Mesendoderm (in vitro differentiated cells): Measurements from ENCODE around the gene GRK3. TPM values are rescaled to one million over a fixed set of nuclear protein-coding genes. Genes with fewer than 3 reads are reported as not detected.
A peak's percentile ranks its signal among the peaks of the same experiment; 100 is the strongest.

ENCODE experiments used
- DNase-seq: peaks from one replicate; pipeline ENCODE4 v3.0.0; 2013
- H2AK5ac ChIP-seq: 2 replicates; pipeline ENCODE4 v1.6.1; 2013; ENCODE audit warnings: low read length, inconsistent platforms
- H2BK120ac ChIP-seq: 2 replicates; pipeline ENCODE4 v1.6.1; 2013; ENCODE audit warnings: low read depth, mild to moderate bottlenecking, low read length, moderate library complexity, mixed read lengths
- H2BK15ac ChIP-seq: replicated peaks from 2 replicates; pipeline ENCODE4 v1.6.1; 2013; ENCODE audit warnings: low read depth, mild to moderate bottlenecking, moderate library complexity
- H2BK5ac ChIP-seq: 2 replicates; pipeline ENCODE4 v1.6.1; 2013; ENCODE audit warnings: low read length, inconsistent platforms
- H3K18ac ChIP-seq: 2 replicates; pipeline ENCODE4 v1.6.1; 2013; ENCODE audit warnings: mild to moderate bottlenecking, low read length, mixed read lengths
- H3K23ac ChIP-seq: one replicate; pipeline ENCODE4 v1.6.1; 2013; ENCODE audit warnings: low read length
- H3K27ac ChIP-seq: 2 replicates; pipeline ENCODE4 v1.5.1; 2013; ENCODE audit warnings: low read depth, mild to moderate bottlenecking, inconsistent platforms, low read length, moderate library complexity
- H3K27me3 ChIP-seq: 2 replicates; pipeline ENCODE4 v1.6.1; 2013; ENCODE audit warnings: low read length, control low read depth, mild to moderate bottlenecking, inconsistent platforms; ENCODE audit not compliant: insufficient read depth, poor library complexity
- H3K36me3 ChIP-seq: 2 replicates; pipeline ENCODE4 v1.6.1; 2013; ENCODE audit warnings: low read length, inconsistent platforms; ENCODE audit not compliant: control insufficient read depth, insufficient read depth
- H3K4ac ChIP-seq: one replicate; pipeline ENCODE4 v1.6.1; 2013; ENCODE audit warnings: low read depth, mild to moderate bottlenecking, low read length, moderate library complexity
- H3K4me1 ChIP-seq: 2 replicates; pipeline ENCODE4 v1.6.1; 2013; ENCODE audit warnings: low read depth, low read length, inconsistent platforms; ENCODE audit not compliant: control insufficient read depth
- H3K4me2 ChIP-seq: 2 replicates; pipeline ENCODE4 v1.6.1; 2013; ENCODE audit warnings: low read length
- H3K4me3 ChIP-seq: 2 replicates; pipeline ENCODE4 v1.5.1; 2013; ENCODE audit warnings: mild to moderate bottlenecking, low read length
- H3K56ac ChIP-seq: one replicate; pipeline ENCODE4 v1.6.1; 2013; ENCODE audit warnings: low read length
- H3K79me1 ChIP-seq: 2 replicates; pipeline ENCODE4 v1.6.1; 2013; ENCODE audit warnings: low read length, inconsistent platforms
- H3K79me2 ChIP-seq: 2 replicates; pipeline ENCODE4 v1.6.1; 2013; ENCODE audit warnings: mild to moderate bottlenecking, low read length; ENCODE audit not compliant: control insufficient read depth, insufficient read depth
- H3K9ac ChIP-seq: 2 replicates; pipeline ENCODE4 v1.6.1; 2013; ENCODE audit warnings: low read length, inconsistent platforms
- H4K5ac ChIP-seq: one replicate; pipeline ENCODE4 v1.6.1; 2013; ENCODE audit warnings: low read length
- H4K8ac ChIP-seq: one replicate; pipeline ENCODE4 v1.6.1; 2013; ENCODE audit warnings: low read depth, mild to moderate bottlenecking, control low read depth, low read length, moderate library complexity
- WGBS: extraction: QIAGEN DNeasy Blood & Tissue Kit; methylation state at CpG from one replicate; pipeline ENCODE4 v1.1.7; 2013; ENCODE audit warnings: low lambda C conversion rate, missing lambda C conversion rate; ENCODE audit not compliant: insufficient coverage; ENCODE audit errors: extremely low coverage; 5-methylcytosine and 5-hydroxymethylcytosine counted together
- small RNA-seq: library from polyadenylated mRNA; stranded (forward); fragments of <200 nt; extraction: miRNeasy Mini kit (QIAGEN cat#:217004); gene quantifications from one replicate; pipeline ENCODE3, GENCODE V24; 2013; ENCODE audit not compliant: insufficient read depth

Gene GRK3

GRCh38 chr22:25775531-25775930, 211.1 kb downstream of the GRK3 start:
- no CpG with 5 or more reads among the region's 8 CpGs for WGBS
- Histone ChIP-seq H3K23ac (no peak overlapping the region), H4K8ac (no peak overlapping the region), H2AK5ac (no peak overlapping the region), H3K79me1 (no peaks in the 10 kb centered on the region), H3K4me3 (no peak overlapping the region), H3K27me3 (no peaks in the 10 kb centered on the region), H3K4me2 (no peak overlapping the region), H3K9ac (no peak overlapping the region), H2BK120ac (no peak overlapping the region), H2BK5ac (no peak overlapping the region), H4K5ac (no peak overlapping the region), H3K56ac (no peak overlapping the region), H2BK15ac (no peak overlapping the region), H3K36me3 (no peaks in the 10 kb centered on the region), H3K27ac (no peak overlapping the region), H3K18ac (no peak overlapping the region), H3K79me2 (no peaks in the 10 kb centered on the region), H3K4me1 (no peaks in the 10 kb centered on the region), H3K4ac (no peak overlapping the region)
- peak; percentile 79 for DNase-seq

- Histone ChIP-seq H3K4me3 (no peak overlapping the region), H2BK15ac (no peak overlapping the region), H2BK120ac (no peak overlapping the region), H4K8ac (no peak overlapping the region), H4K5ac (no peak overlapping the region), H3K23ac (no peak overlapping the region), H3K27me3 (no peaks in the 10 kb centered on the region), H3K36me3 (no peaks in the 10 kb centered on the region), H3K27ac (no peak overlapping the region), H2AK5ac (no peak overlapping the region), H3K9ac (no peak overlapping the region), H3K4me1 (no peaks in the 10 kb centered on the region), H3K79me2 (no peaks in the 10 kb centered on the region), H3K4me2 (no peak overlapping the region), H3K18ac (no peak overlapping the region), H3K4ac (no peak overlapping the region), H3K79me1 (no peaks in the 10 kb centered on the region), H3K56ac (no peak overlapping the region), H2BK5ac (no peak overlapping the region)
- no CpG with 5 or more reads among the region's 9 CpGs for WGBS
- no peak for DNase-seq
Measured at GRCh38 chr22:25777411-25777810, 212.9 kb downstream of the GRK3 start.

- H3K23ac ChIP-seq: no peak overlapping the region
- H2BK120ac ChIP-seq: no peak overlapping the region
- H3K79me1 ChIP-seq: no peaks in the 10 kb centered on the region
- no peaks in the 10 kb centered on the region for H3K4me1 ChIP-seq
- no peak overlapping the region for H2BK15ac ChIP-seq
- no peaks in the 10 kb centered on the region for H3K79me2 ChIP-seq
- H4K5ac ChIP-seq: no peak overlapping the region
- no peak for DNase-seq
- H3K4me3 ChIP-seq: no peak overlapping the region
- H3K36me3 ChIP-seq: no peaks in the 10 kb centered on the region
- no peak overlapping the region for H3K18ac ChIP-seq
- WGBS: no CpG with 5 or more reads among the region's 8 CpGs
- H3K4ac ChIP-seq: no peak overlapping the region
- H3K9ac ChIP-seq: no peak overlapping the region
- no peak overlapping the region for H4K8ac ChIP-seq
- H3K56ac ChIP-seq: no peak overlapping the region
- no peak overlapping the region for H3K4me2 ChIP-seq
- H3K27ac ChIP-seq: no peak overlapping the region
- H2BK5ac ChIP-seq: no peak overlapping the region
- no peaks in the 10 kb centered on the region for H3K27me3 ChIP-seq
- no peak overlapping the region for H2AK5ac ChIP-seq
Measured at GRCh38 chr22:25777870-25778269, 213.4 kb downstream of the GRK3 start.

Small RNA genes lying within 50 kb of the gene (small RNA-seq; reads per million reads assigned to genes)
- gene RNA5SP494: not detected
